Transverse colon (tissue), 4 donors: ENCODE data around the gene ENTPD7. TPM values are rescaled to one million over a fixed set of nuclear protein-coding genes. Genes with fewer than 3 reads are reported as not detected.

Experiments
- DNase-seq: peaks from one replicate; pipeline ENCODE4 v3.0.0-alpha.2; 2019
- H3K27ac ChIP-seq, 4 donors: fragments of 200-600 bp; sonication (generic); 2 replicates each; pipeline ENCODE4 v1.5.1; 2016 to 2018; ENCODE audit warnings: inconsistent platforms in 4 of 4
- H3K27me3 ChIP-seq: fragments of 200-600 bp; sonication (generic); 2 replicates; pipeline ENCODE4 v1.5.1; 2017; ENCODE audit warnings: inconsistent platforms
- H3K36me3 ChIP-seq, 4 donors: fragments of 200-600 bp; sonication (generic); 2 replicates each; pipeline ENCODE4 v1.5.1; 2017 to 2019; ENCODE audit warnings: inconsistent platforms in 4 of 4
- H3K4me1 ChIP-seq, 4 donors: fragments of 200-600 bp; sonication (generic); 2 replicates each; pipeline ENCODE4 v1.5.1; 2017 to 2020; ENCODE audit warnings: inconsistent platforms in 4 of 4
- H3K4me3 ChIP-seq, 4 donors: fragments of 200-600 bp; sonication (generic); 1 replicate in 1 of 4; 2 replicates in 3 of 4; pipeline versions ENCODE4 v1.5.1 to v1.6.1; 2017 to 2019; ENCODE audit warnings: inconsistent platforms in 4 of 4
- H3K9me3 ChIP-seq, 2 donors: fragments of 200-600 bp; sonication (generic); 2 replicates each; pipeline ENCODE4 v1.5.1; 2017 to 2019; ENCODE audit warnings: inconsistent platforms in 2 of 2
- CTCF ChIP-seq, 5 experiments: fragments of 200-600 bp in 3 of 5; fragments of 450-650 bp in 2 of 5; sonication (generic) in 3 of 5; IDR thresholded peaks; 1 replicate in 2 of 5; 2 replicates in 3 of 5; pipeline ENCODE4 v1.5.1; 2016 to 2017; ENCODE audit warnings: antibody characterized with exemption in 5 of 5, inconsistent platforms in 3 of 5, mild to moderate bottlenecking in 2 of 5, moderate library complexity in 1 of 5
- EP300 ChIP-seq: sonication (generic); formaldehyde crosslinking; IDR thresholded peaks from one replicate; pipeline ENCODE4 v1.6.1; 2017; ENCODE audit warnings: antibody characterized with exemption, low read depth
- POLR2A ChIP-seq: fragments of 450-650 bp; IDR thresholded peaks from one replicate; pipeline ENCODE4 v1.6.1; 2016; ENCODE audit warnings: antibody characterized with exemption, mild to moderate bottlenecking, moderate library complexity
- POLR2AphosphoS5 ChIP-seq, 3 donors: sonication (generic); formaldehyde crosslinking; IDR thresholded peaks; one replicate each; pipeline ENCODE4 v1.6.1; 2016; ENCODE audit warnings: antibody characterized with exemption in 3 of 3
- WGBS, 2 donors: methylation state at CpG; one replicate each; pipeline ENCODE4 v1.1.5; 2018; ENCODE audit warnings: low coverage in 1 of 2; 5-methylcytosine and 5-hydroxymethylcytosine counted together
- in situ Hi-C, 4 donors: fragments of 200-750 bp; cut with MboI; loops; one replicate each; pipeline versions ENCODE4 v1.15.0 to v1.15.1; 2017; ENCODE audit warnings: low sequenced_read_pairs in 3 of 4, low pct_ligation_motif_present in 1 of 4, low pct_unique_long_range_greater_than_20kb in 1 of 4
- intact Hi-C: fragments of 100-400 bp; cut with DNase I; formaldehyde crosslinking; loops from one replicate; pipeline ENCODE4 v1.15.1; 2023; ENCODE audit warnings: low total_unique reads
- total RNA-seq, 4 donors: library from RNA; depleted of rRNA; stranded (reverse); fragments of >200 nt; gene quantifications; one replicate each; pipeline ENCODE4 v1.1.0, GENCODE V29; 2016

ENTPD7 gene
- total RNA-seq, 4 donors from 2014 or later = 4.9 to 17.3 (median 8.0) TPM

- no peak for DNase-seq
- no peak for TF ChIP-seq POLR2A
- TF ChIP-seq CTCF (IDR thresholded peaks at IDR 0.05) = no peak
- TF ChIP-seq EP300 = no peak
- TF ChIP-seq POLR2AphosphoS5 (IDR thresholded peaks at IDR 0.05) = no peak
- WGBS, 2 donors = 91 to 99% methylated on average over 2 of the region's 2 CpGs
- no peak overlapping the region for H3K27ac ChIP-seq
- peaks cover 0 to 7% (median 3%) of the 10 kb centered on the region in 4 donors for H3K4me1 ChIP-seq
- in situ Hi-C loops (no loop called here), intact Hi-C loops (no loop called here)
- no peaks in the 10 kb centered on the region for H3K27me3 ChIP-seq
- peaks cover 0 to 85% (median 37%) of the 10 kb centered on the region in 4 donors for H3K36me3 ChIP-seq
- H3K9me3 ChIP-seq = peaks cover 8 to 12% of the 10 kb centered on the region in 2 donors
- H3K4me3 ChIP-seq = no peak overlapping the region
Measured at GRCh38 chr10:99740260-99740659, 81.0 kb downstream of the ENTPD7 start.

- H3K9me3 ChIP-seq = peaks cover 8 to 12% of the 10 kb centered on the region in 2 donors
- H3K4me3 ChIP-seq = no peak overlapping the region
- H3K4me1 ChIP-seq = peaks cover 0 to 7% (median 3%) of the 10 kb centered on the region in 4 donors
- intact Hi-C loops = no loop called here
- no peak overlapping the region for H3K27ac ChIP-seq
- H3K36me3 ChIP-seq = peaks cover 0 to 91% (median 41%) of the 10 kb centered on the region in 4 donors
- WGBS, 2 donors = 98 to 100% methylated on average over 3 of the region's 3 CpGs
- H3K27me3 ChIP-seq = no peaks in the 10 kb centered on the region
- TF ChIP-seq EP300 = no peak
- TF ChIP-seq POLR2AphosphoS5 (IDR thresholded peaks at IDR 0.05) = no peak
- no peak for TF ChIP-seq POLR2A
- TF ChIP-seq CTCF (IDR thresholded peaks at IDR 0.05) = no peak
- DNase-seq = no peak
- in situ Hi-C loops = no loop called here
Measured at GRCh38 chr10:99740933-99741559, 81.7 kb downstream of the ENTPD7 start.

GRCh38 chr10:99742254-99742653 is 82.9 kb downstream of the ENTPD7 start:
- H3K27ac ChIP-seq = peak overlapping the region in 1 of 4 donors; percentile 9
- no peak overlapping the region for H3K4me3 ChIP-seq
- in situ Hi-C loops (no loop called here), intact Hi-C loops (no loop called here)
- no peak for DNase-seq
- TF ChIP-seq CTCF (IDR thresholded peaks at IDR 0.05) = no peak
- TF ChIP-seq POLR2A = no peak
- no peak for TF ChIP-seq EP300
- peaks cover 0 to 7% (median 3%) of the 10 kb centered on the region in 4 donors for H3K4me1 ChIP-seq
- peaks cover 8 to 12% of the 10 kb centered on the region in 2 donors for H3K9me3 ChIP-seq
- no peaks in the 10 kb centered on the region for H3K27me3 ChIP-seq
- H3K36me3 ChIP-seq = peaks cover 0 to 94% (median 39%) of the 10 kb centered on the region in 4 donors

GRCh38 chr10:99742701-99743100 is 83.4 kb downstream of the ENTPD7 start:
- intact Hi-C loops = no loop called here
- no peak for DNase-seq

More at GRCh38 chr10:99742701-99743100, 83.4 kb downstream of the ENTPD7 start:
- Histone ChIP-seq H3K27me3 (no peaks in the 10 kb centered on the region), H3K4me1 (peaks cover 0 to 7% (median 3%) of the 10 kb centered on the region in 4 donors), H3K36me3 (peaks cover 0 to 95% (median 39%) of the 10 kb centered on the region in 4 donors), H3K4me3 (no peak overlapping the region), H3K27ac (peak overlapping the region in 1 of 4 donors; percentile 9), H3K9me3 (peaks cover 8 to 12% of the 10 kb centered on the region in 2 donors)
- in situ Hi-C loops = no loop called here
- 46 to 48% methylated on average over 2 of the region's 2 CpGs for WGBS, 2 donors
- TF ChIP-seq CTCF (IDR thresholded peaks at IDR 0.05) (no peak), POLR2A (no peak), EP300 (no peak), POLR2AphosphoS5 (IDR thresholded peaks at IDR 0.05) (no peak)
